Stimulated activated CD4-positive, alpha-beta T cell treated with anti-CD3 and anti-CD28 coated beads, Interleukin-2, amount 100 ng/mL, for 24 hours (primary cell): ENCODE results near the gene ANKS1A.
"Not testable (repeated sequence)": the region's sequence is repeated elsewhere in the genome, so short reads cannot be mapped to it uniquely, and the experiment has no call there.

Experiments
- DNase-seq, 2 donors: peaks; one replicate each; pipeline ENCODE4 v3.0.0-alpha.2; 2020

Gene ANKS1A

DNA sequence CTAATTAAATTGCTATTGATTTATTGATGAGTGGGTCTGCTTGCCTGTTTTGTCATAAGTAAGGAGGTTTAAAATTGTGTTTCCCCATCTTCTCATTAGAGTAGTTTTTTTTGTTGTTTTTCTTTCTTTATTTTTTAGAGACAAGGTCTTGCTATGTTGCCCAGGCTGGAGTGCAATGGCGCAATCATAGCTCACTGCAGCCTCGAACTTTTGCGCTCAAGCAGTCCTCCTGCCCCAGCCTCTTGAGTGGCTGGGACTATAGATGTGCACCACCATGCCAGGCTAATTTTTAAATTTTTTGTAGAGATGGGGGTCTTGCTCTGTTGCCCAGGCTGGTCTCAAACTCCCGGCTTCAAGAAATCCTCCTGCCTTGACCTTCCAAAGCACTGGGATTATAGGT is 31.0 kb downstream of the ANKS1A start:
- no peak for DNase-seq

DNA sequence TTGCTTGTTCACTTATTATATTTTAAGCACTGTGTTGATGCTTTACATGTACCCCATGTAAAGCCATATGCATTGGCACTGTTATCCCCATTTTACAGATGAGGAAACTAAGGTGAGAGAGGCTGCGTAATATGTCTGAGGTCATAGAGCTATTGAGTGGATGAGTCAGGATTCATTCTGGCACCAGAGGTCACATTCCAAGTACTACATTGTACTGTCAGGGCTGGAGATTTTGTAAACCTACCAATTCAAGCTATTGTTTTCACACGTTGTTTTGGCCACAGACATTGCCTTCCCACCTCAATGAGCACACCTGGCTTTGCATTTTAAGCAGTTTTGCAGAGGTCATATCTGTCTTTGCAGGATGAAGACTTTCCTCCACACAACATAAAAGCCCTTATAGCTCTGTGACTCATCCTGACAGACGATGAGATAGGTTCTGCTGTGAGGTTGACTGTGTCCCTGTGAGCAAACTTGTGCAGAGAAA is 33.2 kb downstream of the ANKS1A start:
- DNase-seq, result no peak

DNA sequence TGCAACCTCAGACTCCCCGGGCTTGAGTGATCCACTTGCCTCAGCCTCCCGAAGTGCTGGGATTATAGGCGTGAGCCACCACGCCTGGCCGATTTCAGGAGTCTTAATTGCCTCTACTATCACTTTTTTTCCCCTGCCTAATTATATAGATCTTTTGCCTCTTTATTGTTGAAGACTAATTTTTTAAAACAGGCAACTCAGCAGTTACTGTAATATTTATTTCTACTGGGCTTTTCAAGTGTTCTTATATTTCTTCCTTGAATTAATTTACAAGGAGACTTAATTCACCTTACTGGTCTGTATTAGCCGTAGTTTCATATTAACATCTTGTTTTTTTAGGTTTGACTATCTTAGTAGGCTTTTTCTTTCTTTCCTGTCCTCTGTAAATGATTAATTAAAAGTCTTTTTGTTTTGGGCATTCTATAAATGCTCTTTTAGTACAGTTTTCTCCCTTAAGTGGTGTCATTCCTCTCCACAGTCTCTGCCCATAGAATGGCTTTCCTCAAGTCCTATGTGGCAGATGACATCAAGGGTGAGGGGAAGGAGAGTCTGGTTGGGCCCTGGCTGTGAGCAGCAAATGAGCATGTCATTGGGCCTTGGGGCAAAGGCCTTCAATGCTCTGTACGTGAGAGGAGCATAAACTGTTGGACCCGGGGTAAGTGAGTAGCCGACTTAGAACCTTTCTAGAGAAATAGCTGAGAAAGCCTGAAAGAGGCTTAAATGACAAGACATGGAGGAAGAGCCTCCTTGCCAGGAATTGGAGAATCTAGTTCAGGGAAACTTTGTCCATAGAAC is 36.0 kb downstream of the ANKS1A start:
- no peak for DNase-seq

DNA sequence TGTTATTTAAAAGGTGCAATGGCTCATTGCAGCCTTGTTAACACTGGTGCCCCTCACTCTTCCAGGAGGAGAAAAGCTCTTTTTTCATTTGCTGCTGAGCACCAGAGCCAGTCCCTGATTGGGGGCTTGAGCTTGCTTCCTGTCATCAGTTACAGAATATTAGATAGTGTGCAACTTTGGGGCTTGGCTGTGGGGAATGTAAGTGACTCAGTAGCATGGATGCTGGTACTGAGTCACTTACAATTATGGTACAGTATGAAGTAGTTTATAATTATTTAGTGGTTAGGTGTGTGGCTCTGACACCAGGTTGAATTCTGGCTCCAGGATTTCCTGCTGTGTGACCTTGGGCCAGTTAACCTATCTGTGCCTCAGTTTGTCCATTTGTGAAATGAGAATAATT is 37.6 kb downstream of the ANKS1A start:
- DNase-seq, result no peak

DNA sequence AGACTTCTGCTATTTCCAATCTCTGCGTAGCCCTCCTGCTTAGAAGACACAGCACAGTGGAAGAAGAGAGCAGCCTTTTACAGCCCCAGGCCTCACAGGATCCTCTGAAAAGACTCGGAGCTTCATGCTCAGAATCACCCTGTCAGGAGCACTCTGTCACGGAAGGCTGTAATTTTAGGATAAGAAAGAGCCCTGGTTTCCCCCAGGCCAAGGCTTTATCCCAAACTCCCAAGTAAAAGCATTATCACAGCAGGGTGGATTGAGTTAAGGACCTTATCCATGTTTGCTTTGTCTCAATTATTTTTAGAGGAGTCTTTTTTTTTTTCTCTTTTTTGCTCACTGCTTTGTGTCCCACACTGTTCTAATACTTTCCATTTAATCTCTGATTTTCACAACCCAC is 39.2 kb downstream of the ANKS1A start:
- DNase-seq, result no peak

DNA sequence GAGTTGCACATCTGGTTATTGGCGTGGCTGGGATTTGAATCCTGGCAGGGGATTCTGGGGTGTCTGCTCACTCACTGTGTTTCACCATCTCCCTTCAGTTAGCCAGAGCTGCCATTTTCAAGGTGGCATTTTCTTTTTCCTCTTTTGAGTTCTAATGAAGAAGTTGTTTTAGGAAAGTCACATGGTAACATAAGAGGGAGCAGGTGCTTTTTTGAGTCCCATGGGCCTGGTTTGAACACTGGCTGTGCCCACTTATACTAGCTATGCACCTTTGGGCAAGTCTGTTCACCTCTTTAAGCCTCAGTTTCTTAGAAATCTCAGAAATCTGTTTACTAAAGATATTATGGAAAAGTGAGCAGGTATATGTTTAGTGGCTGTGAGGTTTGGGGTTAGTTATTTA is 39.6 kb downstream of the ANKS1A start:
- DNase-seq, result no peak

DNA sequence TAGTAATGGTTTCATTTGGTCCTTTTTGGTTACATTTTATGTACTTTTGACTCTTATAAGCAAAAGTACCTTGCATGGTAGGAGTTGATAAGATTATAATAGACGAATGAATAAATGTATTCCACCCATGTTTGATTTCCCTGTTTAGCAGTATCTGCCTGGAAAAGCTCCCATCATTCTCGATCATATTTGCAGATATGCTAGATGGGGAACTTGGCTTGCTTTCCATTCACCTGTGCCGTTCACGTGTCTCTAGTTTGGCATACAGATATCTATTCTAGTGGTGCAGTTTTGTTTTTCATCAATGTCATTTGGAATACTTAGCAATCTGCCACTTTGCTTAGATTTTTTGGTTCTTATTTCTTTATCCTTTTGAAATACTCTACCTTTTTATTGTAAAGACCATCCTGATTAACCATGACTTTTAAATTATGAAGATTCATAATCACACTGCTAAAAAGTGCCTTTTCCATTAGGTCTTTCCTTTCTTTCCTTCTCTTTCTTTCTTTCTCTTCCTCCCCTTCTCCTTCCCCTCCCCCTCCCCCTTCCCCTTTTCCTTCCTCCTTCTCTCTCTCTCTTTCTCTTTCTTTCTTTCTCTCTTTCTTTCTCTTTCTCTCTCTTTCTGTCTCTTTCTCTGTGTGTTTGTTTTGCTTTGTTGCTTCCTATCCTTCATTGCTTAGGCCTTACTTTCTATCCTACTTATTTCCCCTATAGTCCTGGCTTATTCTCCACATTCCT is 40.4 kb downstream of the ANKS1A start:
- DNase-seq, result no peak

DNA sequence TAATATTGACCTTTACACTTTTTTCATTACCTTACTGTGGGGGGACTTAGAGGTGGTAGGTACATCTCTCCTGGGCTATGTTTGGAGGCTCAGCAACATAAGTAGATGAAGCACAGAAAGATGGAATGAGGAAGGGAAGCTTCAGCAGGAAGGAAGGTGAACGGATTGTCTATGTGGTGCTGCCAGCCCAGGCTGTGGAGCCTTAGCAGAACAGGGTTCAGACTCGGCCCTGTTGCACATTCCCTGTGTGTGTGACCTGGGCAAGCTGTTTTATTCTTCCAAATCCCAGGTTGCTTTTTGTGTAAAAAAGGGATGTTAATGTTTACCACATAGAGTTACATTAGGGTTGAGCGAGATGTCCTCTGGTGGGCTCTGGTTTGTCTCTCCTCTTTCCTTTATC is 41.2 kb downstream of the ANKS1A start:
- DNase-seq, result no peak

DNA sequence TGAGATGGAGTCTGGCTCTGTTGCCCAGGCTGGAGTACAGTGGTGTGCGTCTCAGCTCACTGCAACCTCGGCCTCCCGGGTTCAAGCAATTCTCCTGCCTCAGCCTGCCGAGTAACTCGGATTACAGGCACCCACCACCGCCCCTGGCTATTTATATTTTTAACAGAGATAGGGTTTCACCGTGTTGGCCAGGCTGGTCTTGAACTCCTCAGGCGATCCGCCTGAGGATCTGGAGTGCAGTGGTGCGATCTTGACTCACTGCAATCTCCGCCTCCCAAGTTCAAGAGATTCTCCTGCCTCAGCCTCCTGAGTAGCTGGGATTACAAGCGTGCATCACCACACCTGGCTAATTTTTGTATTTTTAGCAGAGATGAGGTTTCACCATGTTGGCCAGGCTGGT is 43.1 kb downstream of the ANKS1A start:
- not testable (repeated sequence) for DNase-seq

DNA sequence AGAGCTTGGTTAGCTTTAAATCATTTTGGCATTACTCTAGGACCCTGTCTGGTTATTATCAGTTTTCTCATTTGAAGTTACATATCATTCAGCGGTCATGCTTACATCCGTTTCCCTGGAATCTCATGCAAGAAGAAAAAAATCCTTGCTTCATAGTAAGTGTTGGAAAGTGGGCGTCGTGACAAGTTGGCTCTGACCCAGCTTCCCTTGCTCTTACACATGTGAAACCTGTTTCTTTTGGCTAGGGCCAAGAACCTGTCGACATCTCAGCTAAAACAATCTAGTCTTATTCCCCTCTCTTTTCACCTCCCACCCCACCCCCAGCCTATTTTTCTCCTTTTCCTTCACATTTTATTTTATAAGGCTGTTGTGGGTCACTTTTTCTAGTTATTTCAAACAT is 45.5 kb downstream of the ANKS1A start:
- no peak for DNase-seq

DNA sequence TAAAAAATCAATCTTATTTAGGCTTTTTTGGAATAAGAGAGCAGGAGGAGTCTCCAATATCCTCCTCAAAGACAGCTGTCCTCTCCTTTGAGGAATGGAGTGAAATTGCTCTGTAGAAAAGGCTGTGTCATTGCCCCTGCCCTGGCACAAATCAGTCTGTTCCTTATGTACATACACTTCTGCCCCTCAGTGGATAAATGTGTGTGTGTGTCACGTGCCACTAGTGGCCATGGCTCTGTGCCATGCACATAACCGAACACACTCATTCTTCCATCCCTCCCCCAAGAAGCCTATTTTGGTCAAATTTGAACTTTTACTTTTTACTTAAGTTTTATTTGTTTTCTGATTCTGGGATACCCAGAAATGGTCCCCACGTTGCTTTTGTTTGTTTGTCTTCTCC is 49.2 kb downstream of the ANKS1A start:
- DNase-seq, result no peak

DNA sequence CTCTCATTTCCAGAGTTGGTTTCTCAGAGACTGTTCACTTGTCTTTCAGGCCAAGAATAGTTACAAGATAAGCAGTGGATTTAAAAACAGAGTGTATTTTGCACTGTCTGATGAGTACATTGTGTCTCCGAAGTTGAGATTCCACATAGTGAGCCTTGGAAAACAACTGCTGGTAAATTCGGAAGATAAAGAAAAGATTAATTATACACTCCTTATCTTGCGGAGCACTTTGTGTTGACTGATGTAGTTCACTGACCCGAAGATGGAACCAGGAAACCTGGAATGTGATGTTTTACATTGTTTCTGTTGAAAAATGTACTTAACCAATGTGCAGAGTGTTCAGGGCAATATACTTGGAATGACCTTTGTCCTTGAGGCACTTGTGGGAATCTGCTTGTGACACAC is 51.0 kb downstream of the ANKS1A start:
- DNase-seq, result no peak

DNA sequence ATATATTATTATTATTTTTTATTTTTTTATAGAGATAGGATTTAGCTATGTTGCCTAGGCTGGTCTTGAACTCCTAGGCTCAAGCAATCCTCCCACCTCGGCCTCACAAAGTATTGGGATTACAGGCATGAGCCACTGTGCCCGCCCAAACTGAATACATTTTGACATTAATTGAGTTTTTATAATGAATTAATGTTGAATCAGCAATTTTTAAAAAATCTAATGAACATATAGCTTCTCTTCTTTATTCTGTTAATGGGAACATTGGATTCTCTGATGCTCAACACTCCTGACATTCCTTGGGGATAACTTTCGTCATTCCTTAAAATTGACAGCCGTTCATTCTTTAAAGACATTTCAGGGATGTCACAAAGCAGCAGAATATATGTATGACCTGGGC is 52.4 kb downstream of the ANKS1A start:
- DNase-seq, result no peak

DNA sequence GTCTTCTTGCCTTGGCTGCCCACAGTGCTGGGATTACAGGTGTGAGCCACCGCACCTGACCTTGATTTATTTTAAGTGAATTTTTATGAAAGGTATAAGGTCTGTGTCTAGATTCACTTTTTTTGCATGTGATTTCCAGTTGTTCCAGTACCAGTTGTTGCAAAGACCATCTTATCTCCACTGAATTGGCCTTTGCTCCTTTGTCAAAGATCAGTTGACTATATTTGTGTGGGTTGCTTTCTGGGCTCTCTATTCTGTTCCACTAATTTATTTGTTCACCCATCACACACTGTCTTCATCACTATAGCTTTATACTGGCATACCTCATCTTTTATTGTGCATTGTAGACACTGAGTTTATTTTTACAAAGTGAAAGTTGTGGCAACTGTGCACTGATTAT is 56.3 kb downstream of the ANKS1A start:
- no peak for DNase-seq

DNA sequence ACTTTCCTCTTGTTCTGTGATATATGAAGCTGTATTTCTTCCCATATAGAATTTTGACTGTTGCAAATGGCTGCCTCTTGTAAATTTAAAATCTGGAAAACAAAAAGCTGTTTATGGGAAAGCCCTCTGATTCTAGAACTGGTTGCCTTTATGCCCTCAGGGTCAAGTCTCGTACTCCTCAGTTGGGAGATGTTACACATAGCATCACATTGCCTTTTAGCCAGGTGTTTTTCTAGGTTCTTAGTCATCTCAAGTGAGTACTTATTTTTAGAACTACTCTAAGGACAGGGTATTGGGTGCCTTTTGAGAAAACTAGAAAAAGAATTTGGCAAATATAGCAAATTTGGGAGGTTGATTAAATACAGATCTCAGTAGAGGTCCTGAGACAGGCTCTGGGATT is 58.5 kb downstream of the ANKS1A start:
- DNase-seq, result no peak

DNA sequence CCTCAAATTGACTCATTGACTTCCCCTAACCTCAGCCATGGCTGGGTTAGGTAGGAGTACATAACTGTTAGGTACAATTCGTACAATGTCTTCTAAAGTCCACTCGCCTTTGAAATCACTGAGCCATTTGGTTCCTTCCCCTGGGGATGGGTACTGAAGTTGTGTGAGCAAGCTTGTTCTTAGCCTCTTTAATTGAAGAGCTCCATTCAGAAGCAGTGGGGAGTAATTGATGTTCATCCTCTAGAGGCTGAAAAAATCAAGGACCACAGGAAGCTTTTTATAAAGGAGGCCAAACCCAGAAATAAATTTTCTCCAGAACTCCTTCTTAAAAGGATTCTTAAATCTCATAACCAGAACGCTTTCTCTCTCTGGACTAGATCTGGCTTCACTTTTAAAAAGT is 60.6 kb downstream of the ANKS1A start:
- DNase-seq, result no peak

DNA sequence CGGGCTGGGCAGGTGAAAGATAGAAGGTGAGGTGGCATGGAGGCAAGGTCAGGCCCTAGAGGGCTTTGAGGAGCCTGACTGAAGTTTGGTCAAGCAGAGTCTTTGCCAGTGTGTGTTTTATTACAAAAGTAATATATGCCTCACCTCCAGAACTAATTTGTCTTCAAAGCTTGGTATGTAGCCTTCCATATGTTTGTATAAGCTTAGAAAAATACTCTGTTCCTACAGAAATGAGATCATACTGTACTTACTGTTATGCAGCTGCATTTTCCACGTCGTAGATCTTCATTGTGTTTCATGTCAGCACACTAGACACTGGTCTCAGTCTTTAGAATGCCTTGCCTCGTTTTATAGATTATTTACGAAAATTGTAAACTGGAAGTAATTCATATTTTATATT is 61.8 kb downstream of the ANKS1A start:
- no peak for DNase-seq

DNA sequence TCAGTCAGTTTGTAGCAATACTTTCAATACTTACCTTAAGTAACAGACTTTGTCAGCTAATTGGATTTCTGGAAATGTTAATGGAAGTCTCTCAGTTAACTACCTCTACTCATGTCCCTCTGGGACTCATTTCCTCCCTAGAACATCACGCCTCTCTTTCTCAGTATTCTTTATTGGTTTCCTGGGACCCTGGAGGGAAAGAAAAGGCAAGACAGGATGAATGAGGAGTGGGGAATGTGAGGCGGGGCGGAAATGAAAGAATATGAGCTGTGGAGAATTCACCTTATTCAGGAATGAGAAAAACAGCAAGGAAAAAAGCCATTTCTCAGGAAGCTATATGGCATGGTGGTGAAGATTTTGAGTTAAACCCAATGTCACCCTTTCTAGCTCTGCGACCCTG is 62.7 kb downstream of the ANKS1A start:
- no peak for DNase-seq

DNA sequence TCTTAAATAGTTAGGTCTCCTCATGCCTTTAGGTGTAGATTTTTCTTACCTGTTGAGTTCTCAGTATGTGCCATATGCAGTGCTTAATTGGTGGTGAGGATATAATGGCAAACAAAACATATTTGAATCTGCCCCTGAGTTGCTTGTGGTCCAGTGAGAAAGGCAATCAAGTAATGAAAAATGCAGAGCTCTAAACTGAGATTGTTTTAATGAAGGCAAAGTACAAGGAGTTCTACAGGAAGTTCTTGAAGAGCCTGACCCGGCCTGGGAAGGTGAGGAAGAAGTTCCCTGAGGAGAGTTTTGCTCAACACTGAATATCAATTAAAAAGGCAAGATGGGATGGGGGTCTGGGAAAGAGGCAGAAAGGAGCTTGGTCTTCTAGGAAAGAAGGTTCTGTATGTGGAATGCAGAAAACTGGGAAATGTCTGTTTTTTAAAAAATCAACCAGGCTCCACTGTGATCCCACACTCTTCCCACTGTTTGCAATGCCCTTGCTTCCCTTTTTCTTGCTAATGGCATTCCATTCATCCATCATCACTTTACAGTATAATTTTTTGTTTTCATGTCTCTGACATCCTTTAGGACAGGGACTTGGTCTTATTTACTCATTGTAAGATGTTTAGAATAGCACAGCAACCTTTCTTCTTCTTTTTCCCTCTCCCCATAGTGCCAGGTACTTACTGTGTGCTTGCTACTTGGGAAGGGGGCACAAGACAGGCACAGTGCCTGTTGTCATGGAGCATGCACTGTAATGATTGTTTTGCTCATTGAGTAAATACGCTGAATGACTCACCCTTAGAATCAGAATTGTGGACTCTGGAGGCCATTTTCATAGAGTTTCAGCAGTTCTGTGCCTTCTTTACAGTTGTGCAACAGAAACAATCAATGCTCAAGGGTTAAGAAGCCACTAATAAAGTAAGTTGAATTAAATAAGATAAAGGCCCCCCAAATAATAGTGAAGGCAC is 64.3 kb downstream of the ANKS1A start:
- DNase-seq, result no peak

DNA sequence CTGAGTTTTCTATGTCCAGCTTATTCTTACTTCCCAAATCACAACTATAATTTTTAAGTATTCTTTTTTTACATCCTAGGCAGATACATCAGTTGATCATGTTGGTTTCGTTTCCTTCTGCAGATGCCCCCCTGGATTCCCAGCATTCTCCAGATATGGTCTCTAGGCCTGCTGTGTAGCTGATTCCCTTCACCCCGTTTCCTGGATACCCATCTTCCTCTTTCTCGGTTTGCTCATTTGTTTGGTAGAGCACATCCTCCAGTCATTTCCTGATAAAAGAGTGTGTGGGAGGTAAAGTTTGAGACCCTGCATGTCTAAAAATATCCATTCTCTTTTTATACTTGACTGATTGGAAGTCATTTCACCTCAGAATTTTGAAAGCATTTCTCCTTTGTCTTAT is 66.4 kb downstream of the ANKS1A start:
- DNase-seq, result no peak

DNA sequence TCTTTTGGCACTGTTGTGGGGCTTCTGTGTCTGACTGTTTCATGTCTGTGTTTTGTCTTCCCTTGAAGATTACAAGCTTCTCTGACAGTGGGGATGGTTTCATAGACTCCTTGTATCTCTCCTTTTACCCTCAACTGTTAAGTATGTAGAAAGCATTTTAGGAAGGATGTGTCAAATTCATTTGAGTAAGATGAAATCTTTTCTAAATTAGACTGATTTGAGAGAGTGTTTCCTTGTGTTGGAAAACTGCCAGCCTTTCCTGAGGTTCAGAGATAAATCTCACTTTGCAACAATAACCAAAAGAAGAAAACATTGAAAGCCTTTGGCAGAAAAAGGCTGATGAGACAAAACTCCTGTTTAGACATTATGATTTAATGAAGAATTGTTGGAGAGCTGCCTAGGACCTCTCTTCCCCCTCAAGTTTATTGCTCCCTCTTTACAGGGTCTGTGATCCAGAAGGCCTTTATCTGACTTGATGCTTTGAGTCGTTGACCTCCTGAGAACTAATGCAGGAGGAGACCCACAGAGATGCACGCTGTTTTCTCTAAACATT is 68.3 kb downstream of the ANKS1A start:
- no peak for DNase-seq

DNA sequence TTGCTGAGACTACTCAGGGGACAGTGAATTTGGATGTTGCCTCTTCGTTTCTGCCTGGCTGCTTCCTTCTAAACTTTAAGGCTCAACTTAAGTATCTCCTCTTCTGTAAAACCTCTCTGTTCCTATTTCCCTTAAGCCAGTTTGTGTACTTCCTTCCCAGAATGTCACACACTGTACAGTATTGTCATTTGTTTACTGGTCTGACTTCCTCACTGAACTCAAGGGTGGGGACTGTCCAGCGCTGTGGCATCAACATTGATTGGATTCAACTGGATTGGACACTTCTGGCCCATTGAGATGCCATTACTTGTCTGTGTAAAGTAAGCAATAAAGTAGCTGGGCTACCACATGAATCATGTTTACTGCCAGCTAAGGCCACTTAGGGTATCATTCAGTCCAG is 69.7 kb downstream of the ANKS1A start:
- no peak for DNase-seq

DNA sequence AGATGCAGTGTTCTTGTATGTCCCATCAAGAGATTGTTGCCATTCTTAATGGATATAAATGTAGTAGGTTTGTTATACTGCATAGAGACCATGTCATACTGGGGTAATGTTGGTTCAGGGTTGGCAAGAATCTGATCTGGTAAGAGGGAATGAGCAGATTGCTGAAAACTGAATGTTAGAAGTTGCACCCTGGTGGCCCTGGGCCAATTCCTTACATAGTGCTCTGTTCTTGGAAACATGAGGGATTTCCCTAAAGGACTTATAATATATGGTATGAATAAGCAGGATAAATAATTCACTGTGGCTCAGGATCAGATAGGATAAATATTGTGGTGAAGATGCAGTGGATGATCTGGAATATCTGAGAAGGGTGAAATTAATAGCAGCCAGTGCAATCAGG is 70.2 kb downstream of the ANKS1A start:
- no peak for DNase-seq
